ENCODE data around the gene PCNT.

The PCNT gene

GRCh38 chr21:46469275-46469674 is 145.3 kb downstream of the PCNT start:
- no peak for TF ChIP-seq CTCF (IDR thresholded peaks at IDR 0.05; ENCODE audit: low read depth, low read length)

GRCh38 chr21:46471514-46471913 is 147.6 kb downstream of the PCNT start:
- no peak for TF ChIP-seq CTCF (IDR thresholded peaks at IDR 0.05; ENCODE audit: low read depth, low read length)
- H3K4me3 ChIP-seq (replicated peaks in 1 of 2; ENCODE audit: low read depth in 2 of 2, low read length in 2 of 2), result no peak overlapping the region
- no peak for DNase-seq (ENCODE audit: low read depth in 2 of 2)

More at GRCh38 chr21:46469275-46469674, 145.3 kb downstream of the PCNT start:
- no peak overlapping the region for H3K4me3 ChIP-seq (replicated peaks in 1 of 2; ENCODE audit: low read depth in 2 of 2, low read length in 2 of 2)
- no peak for DNase-seq (ENCODE audit: low read depth in 2 of 2)

GRCh38 chr21:46472246-46472645 is 148.3 kb downstream of the PCNT start:
- no peak overlapping the region for H3K4me3 ChIP-seq (replicated peaks in 1 of 2; ENCODE audit: low read depth in 2 of 2, low read length in 2 of 2)
- no peak for TF ChIP-seq CTCF (IDR thresholded peaks at IDR 0.05; ENCODE audit: low read depth, low read length)
- no peak for DNase-seq (ENCODE audit: low read depth in 2 of 2)

DNA sequence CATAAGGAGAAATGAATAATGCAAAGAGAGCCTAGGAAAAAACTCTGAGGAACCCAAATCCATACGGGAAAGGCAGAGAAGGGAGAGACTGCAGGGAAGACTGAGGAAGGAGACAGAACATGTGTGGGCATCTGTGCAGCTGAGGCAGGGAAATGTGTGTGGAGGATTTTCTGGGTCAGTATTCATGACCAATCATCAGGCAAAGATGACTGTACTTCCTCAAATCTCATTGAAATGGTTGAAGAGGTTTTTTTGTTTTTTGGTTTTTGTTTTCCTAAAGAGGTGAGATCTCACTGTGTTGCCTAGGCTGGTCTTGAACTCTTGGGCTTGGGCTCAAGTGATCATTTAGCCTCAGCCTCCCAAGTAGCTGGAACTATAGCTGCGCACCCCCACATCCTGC is 150.4 kb downstream of the PCNT start:
- TF ChIP-seq CTCF (IDR thresholded peaks at IDR 0.05; ENCODE audit: low read depth, low read length), result no peak
- no peak overlapping the region for H3K4me3 ChIP-seq (replicated peaks in 1 of 2; ENCODE audit: low read depth in 2 of 2, low read length in 2 of 2)
- DNase-seq (ENCODE audit: low read depth in 2 of 2), result no peak

GRCh38 chr21:46475296-46475695 is 151.3 kb downstream of the PCNT start:
- no peak for TF ChIP-seq CTCF (IDR thresholded peaks at IDR 0.05; ENCODE audit: low read depth, low read length)
- H3K4me3 ChIP-seq (replicated peaks in 1 of 2; ENCODE audit: low read depth in 2 of 2, low read length in 2 of 2), result no peak overlapping the region
- DNase-seq (ENCODE audit: low read depth in 2 of 2), result no peak

GRCh38 chr21:46477765-46478164 is 153.8 kb downstream of the PCNT start:
- DNase-seq (ENCODE audit: low read depth in 2 of 2), result peak; percentile 29 to 81

More at GRCh38 chr21:46477765-46478164, 153.8 kb downstream of the PCNT start:
- TF ChIP-seq CTCF (IDR thresholded peaks at IDR 0.05; ENCODE audit: low read depth, low read length), result no peak
- no peak overlapping the region for H3K4me3 ChIP-seq (replicated peaks in 1 of 2; ENCODE audit: low read depth in 2 of 2, low read length in 2 of 2)

All from cardiac fibroblast (primary cell).